OCI-LY1 (cell line): ENCODE results near the gene NHSL2.

Source experiments
- H2AFZ ChIP-seq: fragments of 200-600 bp; sonication (generic), shearing (Covaris generic); 2 replicates; pipeline ENCODE4 v1.6.0; 2014; ENCODE audit warnings: antibody characterized with exemption, mild to moderate bottlenecking, low read length
- H3F3A ChIP-seq: fragments of 200-600 bp; sonication (generic), shearing (Covaris generic); 2 replicates; pipeline ENCODE4 v1.6.0; 2014; ENCODE audit warnings: mild to moderate bottlenecking, antibody characterized with exemption, low read length, moderate library complexity; ENCODE audit not compliant: insufficient read depth
- H3K27ac ChIP-seq: fragments of 200-600 bp; sonication (generic); 2 replicates; pipeline ENCODE4 v1.5.1; 2014; ENCODE audit warnings: low read length, mixed run types, mild to moderate bottlenecking, low read depth; ENCODE audit not compliant: poor library complexity, severe bottlenecking
- H3K27me3 ChIP-seq: fragments of 200-600 bp; sonication (generic); 2 replicates; pipeline ENCODE4 v1.6.0; 2014; ENCODE audit warnings: antibody characterized with exemption, mild to moderate bottlenecking, low read length, moderate library complexity; ENCODE audit not compliant: insufficient read depth
- H3K36me3 ChIP-seq: fragments of 200-600 bp; sonication (generic); 2 replicates; pipeline ENCODE4 v1.6.1; 2014; ENCODE audit warnings: mild to moderate bottlenecking, antibody characterized with exemption, low read length, moderate library complexity, mixed read lengths; ENCODE audit not compliant: insufficient read depth
- H3K4me1 ChIP-seq: fragments of 200-600 bp; sonication (generic); 2 replicates; pipeline ENCODE4 v1.5.1; 2014; ENCODE audit warnings: mild to moderate bottlenecking, low read length, moderate library complexity; ENCODE audit not compliant: insufficient read depth, severe bottlenecking
- H3K4me2 ChIP-seq: fragments of 200-600 bp; sonication (generic), shearing (Covaris generic); 2 replicates; pipeline ENCODE4 v1.6.1; 2014; ENCODE audit warnings: low read length
- H3K4me3 ChIP-seq: fragments of 200-600 bp; sonication (generic); 2 replicates; pipeline ENCODE4 v1.5.1; 2014; ENCODE audit warnings: low read length, low read depth, mild to moderate bottlenecking, mixed read lengths; ENCODE audit not compliant: poor library complexity, severe bottlenecking
- H3K79me2 ChIP-seq: fragments of 200-600 bp; shearing (Covaris generic); 2 replicates; pipeline ENCODE4 v1.6.1; 2016; ENCODE audit warnings: mixed run types, low read length, mixed read lengths; ENCODE audit not compliant: insufficient read depth
- H3K9ac ChIP-seq: fragments of 200-600 bp; sonication (generic), shearing (Covaris generic); 2 replicates; pipeline ENCODE4 v1.6.1; 2014; ENCODE audit warnings: mild to moderate bottlenecking, low read length, mixed read lengths
- H3K9me2 ChIP-seq: fragments of 200-600 bp; sonication (generic), shearing (Covaris generic); 2 replicates; pipeline ENCODE4 v1.6.1; 2014; ENCODE audit warnings: low read depth, mild to moderate bottlenecking, low read length, mixed read lengths
- H3K9me3 ChIP-seq: fragments of 200-600 bp; shearing (Covaris generic); 2 replicates; pipeline ENCODE4 v1.6.1; 2014; ENCODE audit warnings: low read length, mixed read lengths
- H4K20me1 ChIP-seq: fragments of 200-600 bp; sonication (generic), shearing (Covaris generic); 2 replicates; pipeline ENCODE4 v1.6.0; 2016; ENCODE audit warnings: mild to moderate bottlenecking, low read length; ENCODE audit not compliant: insufficient read depth
- CTCF ChIP-seq: fragments of 200-600 bp; sonication (generic), shearing (Covaris generic); IDR thresholded peaks from 2 replicates; pipeline ENCODE4 v1.5.1; 2017; ENCODE audit warnings: mild to moderate bottlenecking, antibody characterized with exemption, low read length, moderate library complexity, mixed read lengths
- EZH2 ChIP-seq: fragments of 200-600 bp; sonication (generic), shearing (Covaris generic); IDR thresholded peaks from 2 replicates; pipeline ENCODE4 v1.8.0; 2017; ENCODE audit warnings: borderline replicate concordance, mixed run types, mild to moderate bottlenecking, antibody characterized with exemption, low read length, moderate library complexity, mixed read lengths

The NHSL2 gene

DNA sequence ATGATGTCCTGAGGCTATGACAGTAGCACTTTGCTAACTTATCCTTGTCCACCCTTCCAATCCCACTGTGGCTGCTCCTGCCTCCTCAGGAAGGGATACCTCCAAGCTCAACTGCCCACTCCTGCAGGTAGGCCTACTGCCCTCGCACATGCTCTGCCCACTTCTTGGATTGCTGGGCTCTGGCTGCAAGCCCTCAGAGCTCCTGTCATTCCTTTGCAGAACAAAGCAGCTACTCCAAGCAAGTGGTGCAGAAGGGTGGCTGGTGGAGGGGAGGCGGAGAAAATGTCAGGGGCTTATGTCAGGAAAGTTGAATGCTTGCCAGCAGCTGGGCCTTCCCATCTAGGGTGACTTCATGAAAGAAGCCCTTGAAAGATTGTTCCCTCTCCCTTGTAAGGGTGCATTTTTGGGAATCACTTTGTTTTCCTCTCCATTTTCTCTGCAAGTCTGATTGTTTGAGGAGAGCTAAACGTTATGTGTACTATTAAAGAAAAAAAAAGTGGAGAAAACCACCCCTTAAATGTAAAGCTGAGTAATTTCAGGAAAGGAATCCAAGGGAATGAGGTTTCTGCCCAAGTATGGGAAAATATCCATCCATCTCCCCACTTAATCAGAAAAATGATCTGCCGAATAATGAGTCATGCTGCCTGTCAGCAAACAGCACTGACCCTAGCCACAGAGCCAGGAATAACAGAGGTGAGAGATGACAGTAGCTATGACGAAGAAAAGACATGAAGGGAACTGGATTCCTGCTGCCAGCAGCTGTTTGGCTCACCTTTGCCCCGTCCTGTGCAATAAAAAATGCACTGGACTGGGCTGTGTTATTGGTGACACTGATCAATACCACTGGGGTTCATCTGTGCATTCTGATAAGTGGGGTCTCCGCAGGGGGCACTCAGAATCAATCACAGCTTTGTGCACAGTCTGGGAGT is 119.1 kb downstream of the NHSL2 start:
- Histone ChIP-seq H3K36me3 (no peaks in the 10 kb centered on the region), H3F3A (no peaks in the 10 kb centered on the region), H3K4me1 (no peaks in the 10 kb centered on the region), H3K79me2 (no peaks in the 10 kb centered on the region), H3K9ac (no peak overlapping the region), H3K9me3 (no peaks in the 10 kb centered on the region), H3K4me3 (no peak overlapping the region), H4K20me1 (no peaks in the 10 kb centered on the region), H3K4me2 (no peak overlapping the region), H2AFZ (no peak overlapping the region), H3K9me2 (no peaks in the 10 kb centered on the region), H3K27ac (no peak overlapping the region), H3K27me3 (no peaks in the 10 kb centered on the region)
- TF ChIP-seq CTCF (no peak), EZH2 (no peak)

GRCh38 chrX:72030431-72030830 is 119.8 kb downstream of the NHSL2 start:
- no peak overlapping the region for H3K27ac ChIP-seq
- no peaks in the 10 kb centered on the region for H3K4me1 ChIP-seq

DNA sequence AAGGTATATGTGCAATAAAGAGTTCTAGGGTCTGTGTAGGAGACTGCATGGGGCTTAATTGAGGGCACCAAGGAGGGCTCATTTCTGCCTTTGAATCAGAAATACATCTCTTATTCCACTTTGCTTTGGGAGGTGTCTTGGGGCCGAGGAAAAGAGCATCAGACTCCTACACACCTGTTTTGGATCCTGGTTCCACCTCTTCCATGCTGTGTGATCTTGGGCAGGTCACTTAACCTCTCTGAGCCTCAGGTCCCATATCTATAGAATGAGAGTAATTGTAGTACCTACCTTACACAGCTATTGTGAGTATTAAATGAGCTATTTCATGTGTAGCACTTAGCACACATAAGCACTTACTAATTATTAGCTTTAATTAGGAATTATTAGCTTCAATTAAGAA is 120.5 kb downstream of the NHSL2 start:
- Histone ChIP-seq H3K9me2 (no peaks in the 10 kb centered on the region), H3K27ac (no peak overlapping the region), H3K27me3 (no peaks in the 10 kb centered on the region), H3K79me2 (no peaks in the 10 kb centered on the region), H3F3A (no peaks in the 10 kb centered on the region), H2AFZ (no peak overlapping the region), H3K36me3 (no peaks in the 10 kb centered on the region), H3K9me3 (no peaks in the 10 kb centered on the region), H3K4me1 (no peaks in the 10 kb centered on the region), H3K9ac (no peak overlapping the region), H3K4me3 (no peak overlapping the region), H3K4me2 (no peak overlapping the region), H4K20me1 (no peaks in the 10 kb centered on the region)
- no peak for TF ChIP-seq CTCF
- no peak for TF ChIP-seq EZH2

More at GRCh38 chrX:72030431-72030830, 119.8 kb downstream of the NHSL2 start:
- Histone ChIP-seq H3K4me3 (no peak overlapping the region), H3K9me2 (no peaks in the 10 kb centered on the region), H3F3A (no peaks in the 10 kb centered on the region), H3K36me3 (no peaks in the 10 kb centered on the region), H3K9ac (no peak overlapping the region), H2AFZ (no peak overlapping the region), H3K79me2 (no peaks in the 10 kb centered on the region), H3K27me3 (no peaks in the 10 kb centered on the region), H3K9me3 (no peaks in the 10 kb centered on the region), H4K20me1 (no peaks in the 10 kb centered on the region), H3K4me2 (no peak overlapping the region)
- TF ChIP-seq CTCF, result no peak
- TF ChIP-seq EZH2, result no peak
